GM21526 (cell line): ENCODE results near the gene MAJIN.
"Not testable (repeated sequence)": the region's sequence is repeated elsewhere in the genome, so short reads cannot be mapped to it uniquely, and the experiment has no call there.

Experiments
- ATAC-seq: cut with Tn5 transposase; IDR thresholded peaks from one replicate; pipeline ENCODE4 v1.9.1; 2021; ENCODE audit warnings: moderate library complexity; ENCODE audit not compliant: unreplicated experiment, low FRiP score

Gene MAJIN

GRCh38 chr11:64971421-64972233, at the start of gene MAJIN:
TSS of gene MAJIN (minus strand) at chr11:64972108. CDS start at chr11:64959405, 12,703 bp downstream.
- ATAC-seq = no peak

GRCh38 chr11:65021509-65021908, 49.6 kb upstream of the MAJIN start:
- ATAC-seq = no peak

GRCh38 chr11:65021003-65021402, 49.1 kb upstream of the MAJIN start:
- no peak for ATAC-seq

- ATAC-seq = no peak
Measured at GRCh38 chr11:65019824-65020223, 47.9 kb upstream of the MAJIN start.

GRCh38 chr11:65017937-65018336, 46.0 kb upstream of the MAJIN start:
- ATAC-seq = no peak

GRCh38 chr11:65016705-65017104, 44.8 kb upstream of the MAJIN start:
- no peak for ATAC-seq

GRCh38 chr11:65014726-65015227, 42.9 kb upstream of the MAJIN start:
- ATAC-seq = no peak

- ATAC-seq = peak; percentile 50
Measured at GRCh38 chr11:65013888-65014725, 42.2 kb upstream of the MAJIN start, which contains the start of gene ARL2. TSS of gene ARL2 (plus strand) at chr11:65014160. CDS start at chr11:65014208, 48 bp downstream.

GRCh38 chr11:65013130-65013887, 41.4 kb upstream of the MAJIN start:
- peak; percentile 55 for ATAC-seq

- ATAC-seq = no peak
Measured at GRCh38 chr11:65008873-65009272, 37.0 kb upstream of the MAJIN start.

- ATAC-seq = no peak
Measured at GRCh38 chr11:65008016-65008415, 36.1 kb upstream of the MAJIN start.

GRCh38 chr11:65003968-65004367, 32.1 kb upstream of the MAJIN start:
- ATAC-seq = not testable (repeated sequence)

- no peak for ATAC-seq
Measured at GRCh38 chr11:65003282-65003681, 31.4 kb upstream of the MAJIN start.

GRCh38 chr11:65002706-65003105, 30.8 kb upstream of the MAJIN start:
- no peak for ATAC-seq

- ATAC-seq = no peak
Measured at GRCh38 chr11:64999478-64999877, 27.6 kb upstream of the MAJIN start.

GRCh38 chr11:64998690-64999431, 27.0 kb upstream of the MAJIN start:
- ATAC-seq = no peak

- ATAC-seq = no peak
Measured at GRCh38 chr11:64998141-64998540, 26.2 kb upstream of the MAJIN start.

GRCh38 chr11:64996710-64997380, 24.9 kb upstream of the MAJIN start, which contains the start of gene BATF2:
TSS of gene BATF2 (minus strand) at chr11:64996971. CDS start at chr11:64996914, 57 bp downstream.
- ATAC-seq = no peak

- ATAC-seq = no peak
Measured at GRCh38 chr11:64996327-64996709, 24.4 kb upstream of the MAJIN start.
